Mesenteric fat pad (tissue), 1 donor: ENCODE measurements around the gene EIF4G3. TPM values are rescaled to one million over a fixed set of nuclear protein-coding genes. Genes with fewer than 3 reads are reported as not detected.
"Not testable (repeated sequence)": the region's sequence is repeated elsewhere in the genome, so short reads cannot be mapped to it uniquely, and the experiment has no call there.

ENCODE experiments used
- DNase-seq: peaks from one replicate; pipeline ENCODE4 v3.0.0-alpha.2; 2020; ENCODE audit warnings: low spot score
- long read RNA-seq: library from polyadenylated mRNA; unstranded; transcript quantifications from one replicate; pipeline ENCODE4 v2.0.0, GENCODE V29; 2020
- total RNA-seq: library from RNA; stranded (reverse); fragmentation: NEBNext Ultra II Directional; extraction: Animal tissue kit (Norgen Biotek cat#: 25700); gene quantifications from one replicate; pipeline ENCODE4 v1.2.1, GENCODE V29; 2021
- donor health status: DM: yes; HTN: yes; CAD: no.

EIF4G3 gene, protein sequence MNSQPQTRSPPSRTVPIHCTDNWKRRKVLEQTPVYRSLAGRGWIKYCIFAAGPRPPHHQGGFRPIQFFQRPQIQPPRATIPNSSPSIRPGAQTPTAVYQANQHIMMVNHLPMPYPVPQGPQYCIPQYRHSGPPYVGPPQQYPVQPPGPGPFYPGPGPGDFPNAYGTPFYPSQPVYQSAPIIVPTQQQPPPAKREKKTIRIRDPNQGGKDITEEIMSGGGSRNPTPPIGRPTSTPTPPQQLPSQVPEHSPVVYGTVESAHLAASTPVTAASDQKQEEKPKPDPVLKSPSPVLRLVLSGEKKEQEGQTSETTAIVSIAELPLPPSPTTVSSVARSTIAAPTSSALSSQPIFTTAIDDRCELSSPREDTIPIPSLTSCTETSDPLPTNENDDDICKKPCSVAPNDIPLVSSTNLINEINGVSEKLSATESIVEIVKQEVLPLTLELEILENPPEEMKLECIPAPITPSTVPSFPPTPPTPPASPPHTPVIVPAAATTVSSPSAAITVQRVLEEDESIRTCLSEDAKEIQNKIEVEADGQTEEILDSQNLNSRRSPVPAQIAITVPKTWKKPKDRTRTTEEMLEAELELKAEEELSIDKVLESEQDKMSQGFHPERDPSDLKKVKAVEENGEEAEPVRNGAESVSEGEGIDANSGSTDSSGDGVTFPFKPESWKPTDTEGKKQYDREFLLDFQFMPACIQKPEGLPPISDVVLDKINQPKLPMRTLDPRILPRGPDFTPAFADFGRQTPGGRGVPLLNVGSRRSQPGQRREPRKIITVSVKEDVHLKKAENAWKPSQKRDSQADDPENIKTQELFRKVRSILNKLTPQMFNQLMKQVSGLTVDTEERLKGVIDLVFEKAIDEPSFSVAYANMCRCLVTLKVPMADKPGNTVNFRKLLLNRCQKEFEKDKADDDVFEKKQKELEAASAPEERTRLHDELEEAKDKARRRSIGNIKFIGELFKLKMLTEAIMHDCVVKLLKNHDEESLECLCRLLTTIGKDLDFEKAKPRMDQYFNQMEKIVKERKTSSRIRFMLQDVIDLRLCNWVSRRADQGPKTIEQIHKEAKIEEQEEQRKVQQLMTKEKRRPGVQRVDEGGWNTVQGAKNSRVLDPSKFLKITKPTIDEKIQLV (N-terminal part only)
- total RNA-seq, result 71.7 TPM
- long read RNA-seq, partial matches to known transcripts, result 17 of 48 reads
- long read RNA-seq, other reads (novel, unspliced or antisense), result 31 of 48 reads

DNA sequence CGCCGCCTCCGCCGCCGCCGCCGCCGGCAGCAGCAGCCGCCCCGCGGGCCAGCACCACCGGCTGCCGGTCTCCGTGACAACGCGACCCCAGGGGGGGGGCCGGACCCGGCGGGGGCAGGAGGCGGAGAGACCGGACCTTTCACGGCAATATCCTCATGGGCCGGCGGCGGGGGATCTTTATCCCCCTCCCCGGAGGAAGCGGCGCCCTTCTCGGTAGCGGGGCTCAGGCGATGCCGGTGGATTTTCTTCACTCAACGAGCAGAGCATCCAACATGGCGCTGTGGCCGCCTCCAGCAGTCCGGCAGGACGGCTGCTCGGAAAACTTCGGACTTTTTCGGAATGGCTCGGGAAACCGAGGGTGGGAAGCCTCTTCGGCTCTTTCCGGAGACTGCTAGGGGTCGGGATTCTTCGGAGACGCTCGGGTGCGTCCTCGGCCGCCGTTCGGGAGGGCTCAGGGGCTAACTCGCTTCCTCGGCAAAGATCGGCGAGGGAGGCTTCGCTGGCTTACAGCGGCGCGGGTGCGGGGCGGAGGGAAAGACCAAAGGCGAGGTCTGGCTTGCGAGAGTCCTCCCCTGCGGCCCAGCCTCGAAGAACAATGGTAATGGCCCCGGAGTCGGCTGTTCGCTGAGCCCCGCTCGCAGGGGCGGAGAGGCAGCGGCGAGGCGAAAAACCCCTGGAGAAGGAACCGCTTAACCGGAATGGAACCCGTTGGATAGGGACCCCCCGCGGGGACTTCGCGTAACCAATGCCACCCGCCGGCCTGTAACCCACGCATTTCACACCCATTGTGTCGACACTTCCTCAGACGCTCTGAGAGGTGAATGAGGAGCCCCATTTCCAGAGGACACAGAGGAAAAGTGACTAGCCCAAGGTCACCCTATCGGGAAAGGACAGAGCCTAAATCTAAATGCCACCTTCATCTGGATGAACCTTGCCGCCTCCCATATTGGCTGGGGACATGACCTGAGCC lies at the start of gene EIF4G3:
EIF4G3 (minus strand) TSS at position 312 of the 970 bp plus-strand sequence. CDS start 174,155 bp downstream, outside the sequence.
- DNase-seq, result peak; percentile 99

DNA sequence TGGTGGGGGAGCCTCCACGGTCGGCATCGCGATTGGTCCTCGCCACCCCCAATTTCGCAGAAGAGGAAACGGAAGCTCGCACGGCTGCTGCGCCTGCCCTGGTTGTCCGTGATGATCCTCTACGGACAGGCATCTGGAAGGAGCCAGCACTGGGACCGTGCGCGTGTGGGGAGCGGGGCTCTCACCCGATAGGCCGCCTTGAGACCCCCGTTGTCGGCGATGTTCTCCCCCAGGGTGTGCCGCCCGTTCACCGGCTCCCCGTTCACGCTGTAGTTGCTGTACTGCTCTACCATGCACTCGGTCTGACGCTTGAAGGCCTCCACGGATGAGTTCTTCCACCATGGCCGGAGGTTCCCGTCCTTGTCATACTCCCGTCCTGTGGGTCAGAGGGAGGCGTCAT lies 48.4 kb upstream of the EIF4G3 start:
- DNase-seq, result no peak

DNA sequence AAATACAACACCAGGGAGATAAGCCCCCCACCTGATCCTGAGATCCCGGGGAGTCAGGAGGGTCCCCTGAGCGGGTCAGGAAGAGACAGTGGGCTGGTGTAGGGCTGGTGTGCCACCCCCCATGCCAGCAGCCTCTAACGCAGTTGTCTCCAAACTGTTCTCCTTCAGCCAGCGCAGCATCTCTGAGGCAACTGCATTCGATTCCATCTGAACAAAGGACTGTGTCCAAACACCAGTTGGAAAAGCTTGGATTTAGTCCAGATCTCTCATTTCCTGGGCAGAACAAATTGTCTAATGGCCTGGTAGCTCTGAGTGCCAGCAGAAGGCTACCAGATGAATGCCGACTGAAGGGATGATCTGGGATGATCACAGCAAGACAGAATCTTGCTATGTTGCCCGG lies 44.1 kb upstream of the EIF4G3 start:
- no peak for DNase-seq

DNA sequence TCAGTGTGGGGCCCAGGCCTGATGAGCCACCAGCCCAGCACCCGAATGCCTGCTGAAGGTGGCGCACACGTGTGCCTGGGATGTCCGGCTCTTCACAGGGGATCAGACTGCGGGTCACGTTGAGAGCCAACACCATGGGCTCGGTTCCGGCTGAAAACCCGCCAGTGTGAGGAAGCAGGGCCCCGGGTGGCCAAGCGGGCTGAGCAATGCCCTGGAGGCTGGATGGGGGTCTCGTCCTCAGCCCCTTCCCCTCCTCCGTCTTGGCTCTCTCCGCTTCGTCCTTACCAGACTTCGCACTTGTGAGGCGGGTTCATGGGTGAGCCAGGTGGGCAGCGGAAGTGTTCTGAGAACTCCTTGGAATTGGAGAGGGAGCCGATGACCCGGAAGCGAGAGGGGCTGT lies 43.0 kb upstream of the EIF4G3 start:
- DNase-seq, result no peak

DNA sequence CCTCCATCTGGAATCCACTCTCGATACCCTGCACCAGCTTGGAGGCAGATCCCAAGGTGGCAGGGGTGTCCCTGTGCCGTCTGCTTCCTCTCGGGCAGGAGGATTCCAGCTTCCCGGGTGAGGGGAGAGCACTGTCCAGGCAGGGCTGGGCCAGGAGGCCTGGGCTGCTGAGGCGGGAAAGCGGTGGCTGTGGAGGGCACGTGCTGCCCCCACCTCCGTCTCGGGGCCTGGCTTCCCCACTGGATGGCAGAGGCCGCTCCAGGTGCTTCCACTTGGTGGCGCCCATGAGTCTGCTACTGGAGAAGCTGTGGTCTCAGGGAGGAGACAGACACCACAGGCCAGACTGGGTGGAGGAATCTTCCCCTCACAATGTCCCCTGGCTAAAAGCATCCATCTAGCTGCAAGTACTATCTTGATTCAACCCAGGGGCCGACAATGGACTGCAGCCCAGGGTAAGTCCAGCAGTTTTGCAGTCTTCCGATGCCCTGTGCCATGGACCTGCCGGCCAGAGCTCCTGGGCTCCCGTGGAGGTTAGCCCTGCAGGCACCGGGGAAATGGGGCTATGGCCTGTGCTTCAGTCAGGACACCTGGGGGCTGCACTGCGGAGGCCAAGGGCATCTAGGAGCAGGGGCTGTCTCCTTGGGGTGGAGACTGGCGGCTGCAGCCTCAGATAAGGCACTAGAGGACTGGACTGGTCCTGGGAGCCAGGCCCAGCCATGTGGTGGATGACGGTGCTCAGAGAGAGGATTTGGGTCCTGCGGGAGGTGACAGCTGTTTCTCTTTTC lies 41.3 kb upstream of the EIF4G3 start:
- DNase-seq, result no peak

DNA sequence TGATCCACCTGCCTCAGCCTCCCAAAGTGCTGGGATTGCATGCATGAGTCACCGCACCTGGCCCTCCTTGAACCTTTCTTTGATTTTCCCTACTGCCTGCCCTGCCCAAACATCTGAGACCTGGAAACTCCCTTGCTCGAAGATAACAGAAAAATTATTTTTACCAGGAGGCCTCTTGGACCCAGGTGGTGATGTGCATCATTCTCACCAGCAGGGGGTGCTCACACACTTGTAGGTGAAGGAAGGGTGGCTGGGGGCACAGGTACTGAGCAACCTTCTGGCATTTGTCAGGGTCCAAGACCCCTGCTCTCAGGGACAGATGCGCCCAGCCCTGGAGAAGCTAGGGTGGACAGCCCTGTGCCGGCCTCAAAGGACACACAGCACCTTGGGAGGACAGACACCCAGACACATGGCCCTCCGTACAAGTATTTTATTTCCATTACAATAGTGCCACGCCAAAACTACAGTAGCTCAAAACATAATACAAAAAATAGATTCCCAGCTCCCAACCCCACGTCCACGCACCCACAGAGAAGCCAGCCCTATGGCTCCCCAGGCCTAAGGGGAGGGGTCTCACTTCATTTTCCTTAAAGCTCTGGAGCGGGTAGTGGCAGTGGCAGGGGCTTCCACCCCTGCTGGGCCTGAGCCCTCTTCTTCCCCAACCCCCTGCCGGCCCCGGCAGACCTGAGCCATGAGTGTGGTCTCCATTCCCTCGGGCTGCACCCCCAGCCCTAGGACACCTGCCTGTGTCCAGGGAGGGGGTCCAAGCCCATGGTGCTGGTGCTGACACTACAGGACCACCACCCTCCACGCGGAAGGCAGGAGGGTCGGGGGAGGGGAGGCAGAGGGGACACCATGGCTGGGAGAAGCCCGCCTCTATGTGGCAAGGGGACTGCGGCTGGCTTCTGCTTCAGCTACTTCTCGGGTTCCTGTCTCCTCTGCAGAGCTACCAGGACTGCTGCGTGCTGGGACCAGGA lies 40.4 kb upstream of the EIF4G3 start:
- DNase-seq, result no peak

DNA sequence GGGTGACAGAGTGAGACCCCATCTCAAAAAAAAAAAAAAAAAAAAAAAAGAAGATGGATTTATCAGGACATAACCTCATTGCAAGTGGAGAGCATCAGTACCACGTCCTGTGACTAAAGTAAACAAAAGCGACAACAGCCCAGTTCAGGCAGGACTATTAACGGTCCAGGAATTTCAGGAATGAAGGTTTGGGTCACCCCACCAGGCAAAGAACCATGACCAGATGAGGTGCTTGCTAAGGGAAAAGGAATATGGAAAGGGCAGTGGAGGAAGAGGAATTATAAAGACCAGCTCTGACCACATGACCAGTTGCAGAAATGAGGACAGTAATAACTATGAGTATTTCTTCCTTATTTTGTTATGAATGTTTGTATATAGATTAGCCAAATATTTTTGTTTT lies 35.4 kb upstream of the EIF4G3 start:
- DNase-seq, result no peak

DNA sequence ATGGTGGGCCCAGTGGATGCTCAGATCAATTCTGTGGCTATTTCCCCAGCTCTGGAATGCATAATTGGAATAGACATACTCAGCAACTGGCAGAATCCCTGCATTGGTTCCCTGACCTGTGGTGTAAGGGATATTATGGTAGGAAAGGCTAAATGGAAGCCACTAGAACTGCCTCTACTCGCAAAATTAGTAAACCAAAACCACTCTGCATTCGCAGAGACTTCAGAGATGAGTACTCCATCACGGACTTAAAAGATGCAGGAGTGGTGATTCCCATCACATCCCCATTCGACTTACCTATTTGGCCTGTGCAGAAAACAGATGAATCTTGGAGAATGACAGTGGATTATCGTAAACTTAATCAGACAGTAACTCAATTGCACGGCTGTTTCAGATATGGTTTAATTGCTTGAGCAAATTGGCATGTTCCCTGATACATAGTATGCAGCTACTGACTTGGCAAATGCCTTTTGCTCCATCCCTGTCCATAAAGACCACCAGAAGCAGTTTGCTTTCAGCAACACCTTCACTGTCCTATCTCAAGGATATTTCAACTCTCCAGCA lies 31.5 kb upstream of the EIF4G3 start:
- not testable (repeated sequence) for DNase-seq

DNA sequence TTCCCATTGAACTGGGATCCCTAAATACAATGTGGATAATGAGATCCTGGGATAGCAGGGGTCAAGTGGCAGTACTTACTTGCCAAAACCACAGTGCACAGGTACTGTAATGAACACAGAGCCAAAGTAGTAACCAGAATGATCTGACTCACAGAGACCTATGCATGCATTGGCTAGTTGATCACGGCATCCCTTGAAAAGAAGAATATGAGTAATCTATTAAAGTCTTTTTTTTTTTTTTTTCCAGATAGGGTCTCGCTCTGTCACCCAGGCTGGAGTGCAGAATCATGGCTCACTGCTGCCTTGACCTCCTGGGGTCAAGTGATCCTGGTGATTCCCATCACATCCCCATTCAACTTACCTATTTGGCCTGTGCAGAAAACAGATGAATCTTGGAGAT lies 29.4 kb upstream of the EIF4G3 start:
- no peak for DNase-seq

DNA sequence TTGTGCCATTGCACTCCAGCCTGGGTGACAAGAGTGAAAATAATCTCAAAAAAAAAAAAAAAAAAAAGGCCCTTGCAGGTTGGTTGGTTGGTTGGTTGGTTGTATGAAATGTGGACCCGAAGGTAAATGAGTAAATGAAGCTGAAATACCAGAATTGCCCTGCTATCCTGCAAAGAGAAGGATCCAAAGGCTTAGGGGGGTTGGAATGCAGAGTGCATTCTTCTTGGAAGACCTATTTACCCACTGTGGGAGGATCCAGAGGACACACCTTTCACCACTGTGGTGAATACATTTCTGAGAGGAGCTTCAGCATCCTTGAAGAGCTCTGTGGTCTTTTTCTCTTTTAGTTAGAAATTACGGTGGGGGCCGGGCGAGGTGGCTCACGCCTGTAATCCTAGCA lies 28.7 kb upstream of the EIF4G3 start:
- no peak for DNase-seq

DNA sequence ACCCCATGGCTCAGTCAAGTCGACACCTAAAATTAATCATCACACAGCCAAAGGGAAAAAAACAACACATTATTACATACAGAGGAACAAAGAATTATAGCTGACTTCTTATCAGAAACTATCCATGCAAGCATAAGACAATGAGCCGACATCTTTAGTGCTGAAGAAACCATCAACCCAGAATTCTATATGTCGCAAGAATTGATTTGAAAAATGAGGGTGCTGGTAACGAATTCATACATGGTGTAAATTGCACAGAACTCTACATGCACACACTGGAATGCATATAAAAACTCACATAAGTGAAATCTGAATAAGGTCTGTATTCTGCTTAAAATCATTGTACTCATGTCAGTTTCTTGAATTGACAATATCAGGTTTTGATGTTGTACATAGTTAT lies 25.0 kb upstream of the EIF4G3 start:
- no peak for DNase-seq

DNA sequence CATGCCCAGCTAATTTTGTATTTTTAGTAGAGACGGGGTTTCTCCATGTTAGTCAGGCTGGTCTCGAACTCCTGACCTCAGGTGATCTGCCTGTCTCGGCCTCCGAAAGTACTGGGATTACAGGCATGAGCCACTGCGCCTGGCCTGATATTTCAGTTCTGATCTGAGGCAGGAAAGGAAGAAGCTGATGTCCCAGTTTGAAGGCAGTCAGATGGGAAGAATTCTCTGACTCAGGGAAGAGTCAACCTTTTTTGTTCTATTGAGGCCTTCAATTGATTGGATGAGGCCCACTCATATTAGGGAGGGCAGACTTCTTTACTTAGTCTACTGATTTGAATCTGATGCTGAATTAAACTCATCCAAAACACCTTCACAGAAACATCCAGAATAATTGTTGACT lies 24.5 kb upstream of the EIF4G3 start:
- not testable (repeated sequence) for DNase-seq

DNA sequence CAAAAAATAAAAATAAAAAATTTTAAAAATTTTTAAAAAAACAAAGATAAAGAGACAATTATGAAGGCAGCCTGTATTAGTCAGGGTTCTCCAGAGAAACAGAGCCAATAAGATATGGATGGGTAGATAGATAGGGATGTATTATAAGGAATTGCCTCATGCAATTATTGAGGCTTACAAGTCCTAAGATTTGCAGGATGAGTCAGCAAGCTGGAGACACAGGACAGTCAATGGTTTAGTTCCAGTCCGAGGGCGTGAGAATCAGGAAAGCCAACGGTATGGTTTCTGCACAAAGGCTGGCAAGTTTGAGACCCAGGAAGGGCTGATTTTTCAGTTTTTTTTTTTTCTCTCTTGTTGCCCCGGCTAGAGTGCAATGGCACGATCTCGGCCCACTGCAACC lies 24.1 kb upstream of the EIF4G3 start:
- DNase-seq, result no peak

DNA sequence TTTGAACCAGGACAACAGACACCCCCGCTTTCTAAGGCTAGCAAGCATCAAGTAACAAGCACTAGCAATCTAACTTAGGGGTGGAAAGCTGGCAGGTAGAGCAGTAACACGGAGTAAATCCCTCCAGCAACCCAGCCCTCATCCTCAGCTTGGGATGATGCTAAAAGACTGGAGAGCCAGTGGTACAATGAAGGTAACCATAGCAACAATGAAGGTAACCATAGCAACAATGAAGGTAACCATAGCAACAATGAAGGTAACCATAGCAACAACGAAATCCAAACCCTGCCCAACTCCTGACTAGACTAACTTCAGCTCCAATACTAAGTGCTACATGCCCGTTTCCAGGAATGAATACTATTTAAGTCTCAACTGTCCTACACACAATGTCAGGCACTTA lies 22.2 kb upstream of the EIF4G3 start:
- no peak for DNase-seq

DNA sequence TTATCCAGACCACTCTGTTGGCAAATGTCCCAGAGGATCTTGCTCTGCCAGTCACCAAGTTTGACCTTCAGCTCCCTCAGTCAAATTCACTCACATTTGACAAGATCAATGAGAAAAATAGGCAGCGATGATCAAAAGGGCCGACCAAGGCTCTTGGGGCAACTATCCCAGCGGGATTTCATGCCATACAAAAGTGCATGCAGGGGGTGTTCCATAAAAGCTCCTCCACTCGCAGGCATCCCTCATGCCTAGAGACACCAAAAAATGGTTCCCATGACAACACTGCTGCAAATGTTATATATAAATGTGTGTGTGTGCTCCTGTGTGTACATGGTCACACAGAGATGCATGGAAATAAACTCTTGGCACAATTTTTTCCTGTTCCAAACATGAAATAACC lies 16.2 kb upstream of the EIF4G3 start:
- peak; percentile 3 for DNase-seq

DNA sequence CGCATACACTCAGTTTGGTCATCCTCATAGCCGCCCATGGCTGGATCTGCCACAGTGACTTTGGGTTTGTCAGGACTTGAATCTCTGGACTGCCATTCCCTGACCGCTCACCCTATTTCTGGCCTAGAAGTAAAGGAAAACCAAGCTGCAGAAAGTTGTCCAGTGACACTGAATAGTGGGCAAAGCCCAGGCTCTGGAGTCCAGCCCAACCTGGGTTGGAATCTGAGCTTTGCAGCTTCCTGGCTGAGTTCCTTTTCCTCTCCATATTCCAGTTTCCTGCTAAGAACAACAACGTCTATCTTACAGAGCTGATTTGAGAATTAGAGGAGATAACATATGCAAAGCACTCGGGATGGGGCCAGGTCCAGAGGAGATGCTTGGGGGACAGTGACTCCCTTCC lies 15.6 kb upstream of the EIF4G3 start:
- peak; percentile 51 for DNase-seq

DNA sequence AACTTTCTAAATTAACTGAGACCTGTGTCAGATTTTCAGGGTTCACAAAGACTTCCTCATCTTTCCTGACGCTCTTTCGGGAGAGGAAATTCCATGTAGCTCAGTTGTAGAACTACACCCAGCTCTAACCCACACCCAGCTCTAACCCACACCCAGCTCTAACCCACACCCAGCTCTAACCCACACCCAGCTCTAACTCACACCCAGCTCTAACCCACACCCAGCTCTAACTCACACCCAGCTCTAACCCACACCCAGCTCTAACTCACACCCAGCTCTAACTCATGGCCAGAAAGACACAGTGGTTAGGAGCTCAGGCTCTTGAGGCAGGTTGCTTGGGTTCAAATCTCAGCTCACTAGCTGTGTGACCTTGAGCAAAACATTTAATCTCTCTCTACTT lies 14.1 kb upstream of the EIF4G3 start:
- DNase-seq, result not testable (repeated sequence)

DNA sequence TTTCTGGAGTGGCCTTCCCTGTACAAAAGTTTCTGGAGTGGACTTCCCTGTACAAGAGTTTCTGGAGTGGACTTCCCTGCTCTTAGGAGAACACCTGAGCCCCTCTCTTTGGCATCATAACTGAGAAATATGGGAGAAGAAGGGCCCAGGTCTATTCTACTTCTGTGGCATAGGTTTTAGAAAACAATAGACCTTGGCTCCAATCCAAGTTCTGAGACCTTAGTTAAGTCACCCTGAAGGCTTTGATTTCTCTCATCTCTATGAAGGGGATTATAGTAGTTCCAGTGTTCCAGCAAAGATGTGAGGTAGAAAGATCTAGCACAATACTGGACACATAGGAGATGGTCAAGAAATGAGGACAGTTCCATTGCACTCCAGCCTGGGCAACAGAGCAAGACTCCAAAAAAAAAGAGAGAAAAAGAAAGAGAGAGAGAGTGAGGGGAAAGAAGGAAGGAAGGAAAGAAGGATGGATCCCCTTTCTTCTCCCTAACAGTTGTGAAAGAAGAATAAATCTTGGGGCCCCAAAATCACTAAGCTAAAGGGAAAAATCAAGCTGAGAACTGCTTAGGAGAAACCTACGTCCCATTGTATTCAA lies 13.3 kb upstream of the EIF4G3 start:
- no peak for DNase-seq
